Head of caudate nucleus (tissue), 42 donors: ENCODE measurements around the gene TTC27.
"Not testable (repeated sequence)": the region's sequence is repeated elsewhere in the genome, so short reads cannot be mapped to it uniquely, and the experiment has no call there.

Source experiments
- DNase-seq, 42 donors: peaks; one replicate each; pipeline versions ENCODE4 v3.0.0 to v3.0.0-alpha.2; 2020 to 2021; ENCODE audit warnings: mixed read lengths in 7 of 42
- intact Hi-C: fragments of 100-400 bp; cut with DNase I; formaldehyde crosslinking; loops from one replicate; pipeline ENCODE4 v1.15.0; 2022

The TTC27 gene

GRCh38 chr2:32863326-32863725 lies 235.5 kb downstream of the TTC27 start:
- DNase-seq: no peak
- intact Hi-C loops: no loop called here

DNA sequence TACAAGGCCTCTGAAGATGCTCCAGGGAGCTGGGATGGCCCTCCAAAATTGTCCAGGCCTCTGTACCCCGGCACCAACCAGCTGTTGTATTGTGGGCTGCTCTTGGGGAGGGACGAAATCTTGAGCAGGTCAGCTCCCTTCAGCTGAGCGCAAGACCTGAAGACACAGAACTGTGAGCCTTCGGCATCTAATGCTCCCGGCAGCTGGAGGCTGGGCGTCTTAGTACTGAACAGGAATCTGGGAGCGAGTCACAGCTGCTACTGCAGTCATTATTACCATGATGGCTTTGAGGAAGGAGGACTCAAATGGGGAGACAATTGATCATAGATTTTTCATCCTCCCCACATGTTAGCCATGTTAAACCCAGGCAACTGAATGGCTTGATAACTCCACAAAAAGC lies 236.0 kb downstream of the TTC27 start:
- intact Hi-C loops: no loop called here
- DNase-seq: no peak

GRCh38 chr2:32864334-32865111 lies 236.7 kb downstream of the TTC27 start:
- DNase-seq: no peak
- intact Hi-C loops: no loop called here

GRCh38 chr2:32865399-32866068 lies 237.7 kb downstream of the TTC27 start:
- intact Hi-C loops: no loop called here
- no peak for DNase-seq

GRCh38 chr2:32866462-32866861 lies 238.6 kb downstream of the TTC27 start:
- DNase-seq, intact Hi-C loops: not testable (repeated sequence)
